ENCODE data around the gene IGFBP4.

IGFBP4 gene

DNA sequence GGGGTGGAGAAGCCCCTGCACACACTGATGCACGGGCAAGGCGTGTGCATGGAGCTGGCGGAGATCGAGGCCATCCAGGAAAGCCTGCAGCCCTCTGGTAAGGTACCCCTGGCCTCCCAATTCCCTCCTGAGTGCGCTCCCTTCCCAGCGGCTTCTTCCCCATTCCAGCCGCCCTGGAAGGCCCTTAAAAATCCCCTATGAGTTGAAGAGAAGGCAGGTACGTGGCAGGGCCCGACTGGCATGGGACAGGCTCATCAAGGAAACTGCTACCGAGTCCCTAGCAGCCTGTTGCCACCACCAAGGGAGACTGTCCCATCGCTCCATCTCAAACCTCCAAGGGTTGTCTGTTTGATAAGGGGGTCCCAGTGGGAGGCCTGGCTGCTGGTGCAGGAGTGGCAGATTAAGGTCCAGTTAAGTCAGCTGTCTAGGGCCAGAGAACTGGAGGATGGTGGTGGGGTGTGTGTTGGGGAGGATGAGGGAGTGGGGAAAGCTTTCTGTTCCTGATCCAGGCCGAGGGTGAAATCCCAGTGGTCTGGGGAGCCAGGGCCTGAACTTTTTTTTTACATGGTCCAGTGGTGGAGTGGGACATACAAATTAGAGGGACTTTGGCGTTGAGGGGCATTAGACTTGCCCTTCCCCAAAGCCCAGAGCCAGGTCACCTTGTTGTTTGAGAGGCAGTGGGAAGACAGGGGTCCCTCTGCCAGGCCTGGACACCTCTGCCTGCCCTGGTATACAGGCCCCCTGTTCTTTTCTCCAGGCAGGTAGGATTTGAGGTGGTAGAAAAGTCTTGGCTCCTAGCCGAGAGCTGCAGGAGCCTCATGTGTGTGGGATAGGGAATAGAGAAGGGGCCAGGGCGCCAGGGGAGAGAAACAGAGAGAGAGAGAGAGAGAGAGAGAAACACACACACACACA is 994 bp downstream of the IGFBP4 start:
- Mint-ChIP-seq H3K27ac (peak overlapping the region; percentile 68), H3K27me3 (peaks cover 3% of the 10 kb centered on the region), H3K36me3 (no peaks in the 10 kb centered on the region), H3K4me1 (ENCODE audit: low read depth) (peaks cover 33% of the 10 kb centered on the region), H3K4me3 (peak overlapping the region; percentile 74), H3K9me3 (ENCODE audit: low read depth) (no peaks in the 10 kb centered on the region)

DNA sequence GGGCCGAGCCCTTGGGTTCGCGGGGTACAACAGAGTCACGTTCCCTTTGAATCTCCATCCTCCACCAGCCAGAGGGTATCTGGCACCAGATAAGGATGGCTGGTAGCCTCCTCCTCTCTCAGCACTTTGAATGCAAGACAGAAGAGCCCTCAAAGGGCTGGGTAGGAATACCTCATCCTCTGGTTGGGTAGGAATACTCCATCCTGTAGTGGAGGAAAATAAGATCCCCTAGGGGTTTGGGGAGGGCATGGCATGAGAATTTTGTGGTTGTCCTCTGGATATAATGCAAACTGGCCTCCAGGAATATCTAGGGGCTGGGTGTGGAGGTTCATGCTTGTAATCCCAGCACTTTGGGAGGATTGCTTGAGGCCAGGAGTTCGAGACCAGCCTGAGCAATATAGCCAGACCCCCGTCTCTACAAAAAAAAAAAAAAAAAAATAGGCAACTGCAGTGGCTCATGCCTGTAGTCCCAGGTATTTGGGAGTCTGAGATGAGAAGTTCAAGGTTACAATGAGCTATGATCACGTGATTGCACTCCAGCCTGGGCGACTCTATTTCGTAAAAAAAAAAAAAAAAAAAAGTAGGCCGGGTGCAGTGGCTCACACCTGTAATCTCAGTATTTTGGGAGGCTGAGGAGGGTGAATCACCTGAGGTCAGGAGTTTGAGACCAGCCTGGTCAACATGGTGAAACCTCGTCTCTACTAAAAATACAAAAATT is 2.7 kb downstream of the IGFBP4 start:
- Mint-ChIP-seq H3K9me3 (ENCODE audit: low read depth) (no peaks in the 10 kb centered on the region), H3K4me3 (no peak overlapping the region), H3K36me3 (no peaks in the 10 kb centered on the region), H3K4me1 (ENCODE audit: low read depth) (peaks cover 33% of the 10 kb centered on the region), H3K27ac (no peak overlapping the region), H3K27me3 (peaks cover 3% of the 10 kb centered on the region)

DNA sequence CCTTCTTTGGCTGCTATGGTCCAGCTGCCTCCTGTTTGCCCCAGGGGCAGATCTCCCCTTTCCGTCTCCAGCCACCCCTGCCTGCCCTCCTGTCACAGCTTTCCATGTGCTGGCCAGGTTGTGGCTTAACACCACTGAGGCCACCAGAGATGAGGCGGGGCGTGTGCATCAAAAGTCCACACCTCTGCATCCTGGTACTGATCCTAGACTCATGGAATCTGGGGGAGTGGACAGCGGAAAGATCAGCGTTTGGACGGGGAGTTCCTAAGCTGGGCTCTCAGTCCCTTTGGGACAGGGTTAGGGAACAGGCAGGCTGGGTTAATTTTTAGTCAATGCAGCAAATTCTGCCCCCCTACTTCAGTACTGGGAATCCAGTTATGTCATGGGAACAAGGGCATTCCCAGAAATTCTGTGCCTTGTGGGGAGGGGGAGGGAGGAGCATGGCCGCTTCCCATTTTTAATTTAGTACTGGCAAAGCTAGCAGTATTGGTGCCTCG is 3.9 kb downstream of the IGFBP4 start:
- H3K27ac Mint-ChIP-seq = no peak overlapping the region
- H3K4me3 Mint-ChIP-seq = no peak overlapping the region
- H3K27me3 Mint-ChIP-seq = peaks cover 3% of the 10 kb centered on the region
- H3K4me1 Mint-ChIP-seq (ENCODE audit: low read depth) = peaks cover 34% of the 10 kb centered on the region
- H3K36me3 Mint-ChIP-seq = no peaks in the 10 kb centered on the region
- H3K9me3 Mint-ChIP-seq (ENCODE audit: low read depth) = no peaks in the 10 kb centered on the region

DNA sequence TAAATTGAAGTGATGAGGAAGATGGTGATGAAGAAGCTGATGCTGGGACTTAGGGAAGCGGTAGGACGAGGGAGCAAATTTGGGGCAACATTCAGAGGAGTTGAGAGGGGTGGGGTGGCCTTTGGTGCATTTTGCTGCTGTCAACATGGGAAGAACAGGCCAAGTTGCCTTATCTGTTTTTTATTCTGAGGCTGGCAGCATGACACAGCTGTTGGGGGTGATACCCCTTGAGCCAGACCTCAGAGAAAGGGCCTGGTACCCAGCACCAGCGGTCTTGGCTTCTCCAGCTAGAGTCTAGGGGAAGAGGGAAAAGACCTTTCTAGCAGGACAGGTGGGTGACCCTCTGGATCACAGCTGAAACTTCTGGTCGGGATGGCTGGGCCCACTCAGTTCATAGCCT is 4.6 kb downstream of the IGFBP4 start:
- Mint-ChIP-seq H3K36me3 (no peaks in the 10 kb centered on the region), H3K27ac (peak overlapping the region; percentile 61), H3K4me3 (no peak overlapping the region), H3K27me3 (peaks cover 3% of the 10 kb centered on the region), H3K4me1 (ENCODE audit: low read depth) (peaks cover 34% of the 10 kb centered on the region), H3K9me3 (ENCODE audit: low read depth) (no peaks in the 10 kb centered on the region)

DNA sequence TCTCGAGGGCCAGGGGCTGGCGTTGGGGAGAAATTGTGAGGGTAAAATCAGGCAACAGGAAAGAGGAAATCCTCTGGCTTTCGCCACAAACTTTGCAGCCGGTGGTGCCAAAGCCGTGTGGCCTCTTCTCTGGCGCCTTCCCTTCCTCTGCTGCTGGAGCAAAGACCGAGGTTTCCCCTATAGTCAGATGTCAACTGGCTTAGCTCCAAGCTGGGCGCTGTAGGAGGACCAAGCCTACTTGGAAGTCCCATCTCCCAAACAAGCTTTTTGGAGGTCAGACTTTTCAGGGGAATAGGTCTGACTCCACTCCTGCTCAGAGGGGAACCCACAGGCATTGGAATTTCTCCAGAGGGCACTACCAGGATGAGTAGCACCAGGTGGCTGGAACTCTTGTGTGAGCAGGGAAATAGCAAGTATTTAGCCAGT is 5.0 kb downstream of the IGFBP4 start:
- Mint-ChIP-seq H3K9me3 (ENCODE audit: low read depth) (no peaks in the 10 kb centered on the region), H3K4me1 (ENCODE audit: low read depth) (peaks cover 34% of the 10 kb centered on the region), H3K36me3 (no peaks in the 10 kb centered on the region), H3K4me3 (no peak overlapping the region), H3K27ac (no peak overlapping the region), H3K27me3 (peaks cover 3% of the 10 kb centered on the region)

DNA sequence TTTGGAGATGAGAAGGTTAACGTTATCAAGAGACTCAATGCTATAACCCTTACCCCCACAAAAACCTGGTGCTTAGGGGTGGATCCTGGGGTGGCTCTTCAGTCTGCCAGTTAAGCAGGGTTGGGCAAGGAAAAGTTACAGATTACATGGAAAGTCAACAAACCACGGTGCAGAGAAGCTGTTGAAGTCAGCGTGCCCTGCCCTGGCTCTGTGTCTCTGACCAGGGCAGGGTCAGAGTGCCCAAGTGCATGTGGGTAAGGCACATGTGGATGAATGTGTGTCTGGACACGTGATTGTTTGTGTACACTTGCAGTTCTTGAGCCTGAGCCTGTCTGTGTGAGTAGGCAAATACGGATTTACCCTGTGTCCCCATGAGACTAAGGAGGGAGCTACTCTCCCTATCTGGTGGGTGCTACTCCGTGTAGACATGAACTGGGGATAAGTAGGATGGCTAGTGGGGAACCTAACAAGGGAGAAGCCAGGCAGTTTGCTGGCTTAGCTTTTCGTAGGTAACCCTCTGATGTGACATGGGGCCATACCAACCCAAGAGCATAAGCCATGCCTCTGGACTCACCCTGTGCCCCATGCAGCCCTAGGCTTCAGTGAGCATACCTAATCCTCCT is 5.5 kb downstream of the IGFBP4 start:
- Mint-ChIP-seq H3K9me3 (ENCODE audit: low read depth) (no peaks in the 10 kb centered on the region), H3K27ac (no peak overlapping the region), H3K27me3 (peaks cover 3% of the 10 kb centered on the region), H3K36me3 (no peaks in the 10 kb centered on the region), H3K4me3 (no peak overlapping the region), H3K4me1 (ENCODE audit: low read depth) (peaks cover 34% of the 10 kb centered on the region)

DNA sequence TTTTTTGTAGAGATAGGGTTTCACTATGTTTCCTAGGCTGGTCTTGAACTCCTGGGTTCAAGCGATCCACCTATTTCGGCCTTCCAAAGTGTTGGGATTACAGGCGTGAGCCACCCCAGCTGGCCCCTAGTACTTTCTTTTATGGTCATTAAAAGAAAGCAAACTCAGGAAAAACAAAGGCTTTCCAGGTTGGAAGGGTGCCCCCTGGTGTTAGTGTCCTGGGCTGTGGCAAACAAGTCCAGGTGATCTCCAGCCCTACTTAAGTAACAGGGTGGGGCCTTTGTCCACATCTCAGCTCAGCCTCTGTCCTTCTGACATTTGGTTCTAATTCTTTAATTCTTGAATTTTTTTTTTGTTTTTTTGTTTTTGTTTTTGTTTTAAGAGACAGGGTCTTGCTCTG is 6.9 kb downstream of the IGFBP4 start:
- Mint-ChIP-seq H3K4me1 (ENCODE audit: low read depth) (peaks cover 21% of the 10 kb centered on the region), H3K36me3 (no peaks in the 10 kb centered on the region), H3K27ac (no peak overlapping the region), H3K27me3 (peaks cover 3% of the 10 kb centered on the region), H3K4me3 (no peak overlapping the region), H3K9me3 (ENCODE audit: low read depth) (no peaks in the 10 kb centered on the region)

DNA sequence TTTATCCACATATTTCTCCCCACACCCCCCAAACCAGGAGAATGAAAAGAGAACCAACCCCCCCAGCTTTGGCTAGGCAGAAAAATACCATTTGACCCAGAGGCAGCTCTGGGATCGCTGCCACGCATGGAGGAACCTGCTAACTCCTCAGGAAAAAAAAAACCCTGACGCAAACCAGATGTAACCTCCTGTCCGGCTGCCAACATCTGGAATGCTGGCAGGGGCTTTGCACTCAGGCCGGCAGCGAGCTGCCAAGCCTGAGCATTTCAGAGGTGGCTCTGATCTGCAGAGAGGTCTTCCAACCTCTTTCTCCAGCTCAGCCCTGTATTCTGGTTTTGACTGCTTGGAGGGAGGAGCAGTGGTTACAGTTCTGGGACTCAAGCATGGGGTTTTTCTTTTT is 8.2 kb downstream of the IGFBP4 start:
- H3K4me3 Mint-ChIP-seq = no peak overlapping the region
- H3K27me3 Mint-ChIP-seq = peaks cover 3% of the 10 kb centered on the region
- H3K36me3 Mint-ChIP-seq = no peaks in the 10 kb centered on the region
- H3K4me1 Mint-ChIP-seq (ENCODE audit: low read depth) = peaks cover 17% of the 10 kb centered on the region
- H3K9me3 Mint-ChIP-seq (ENCODE audit: low read depth) = no peaks in the 10 kb centered on the region
- H3K27ac Mint-ChIP-seq = no peak overlapping the region

DNA sequence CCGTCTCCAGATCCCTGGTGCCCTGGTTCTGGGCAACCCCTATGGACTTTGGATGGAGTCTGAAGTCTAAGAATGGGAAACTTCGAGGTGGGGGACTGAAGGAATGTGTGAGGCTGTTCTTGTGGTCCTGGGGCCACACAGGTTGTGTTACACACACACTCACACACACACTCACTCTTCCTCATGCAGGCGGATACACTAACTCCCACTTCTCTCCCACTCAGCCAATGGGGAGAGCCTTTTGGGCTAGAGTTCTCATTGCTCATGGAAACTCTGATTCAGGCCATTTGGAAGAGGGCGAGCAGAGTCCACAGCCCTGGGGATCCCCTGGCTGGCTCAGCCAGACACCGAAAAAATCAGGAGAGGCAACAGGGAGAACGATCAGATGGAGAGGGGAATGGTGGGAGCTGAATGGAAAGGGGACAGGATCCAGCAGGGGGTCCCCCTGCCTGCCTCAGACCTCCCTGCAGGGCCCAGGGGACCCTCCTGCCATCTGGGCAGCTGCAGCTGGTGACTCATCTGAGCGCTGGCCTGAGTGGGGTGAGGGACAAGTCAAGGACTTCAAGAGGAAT is 9.1 kb downstream of the IGFBP4 start:
- Mint-ChIP-seq H3K4me1 (ENCODE audit: low read depth) (peaks cover 17% of the 10 kb centered on the region), H3K36me3 (no peaks in the 10 kb centered on the region), H3K9me3 (ENCODE audit: low read depth) (no peaks in the 10 kb centered on the region), H3K27ac (no peak overlapping the region), H3K27me3 (peaks cover 3% of the 10 kb centered on the region), H3K4me3 (no peak overlapping the region)

DNA sequence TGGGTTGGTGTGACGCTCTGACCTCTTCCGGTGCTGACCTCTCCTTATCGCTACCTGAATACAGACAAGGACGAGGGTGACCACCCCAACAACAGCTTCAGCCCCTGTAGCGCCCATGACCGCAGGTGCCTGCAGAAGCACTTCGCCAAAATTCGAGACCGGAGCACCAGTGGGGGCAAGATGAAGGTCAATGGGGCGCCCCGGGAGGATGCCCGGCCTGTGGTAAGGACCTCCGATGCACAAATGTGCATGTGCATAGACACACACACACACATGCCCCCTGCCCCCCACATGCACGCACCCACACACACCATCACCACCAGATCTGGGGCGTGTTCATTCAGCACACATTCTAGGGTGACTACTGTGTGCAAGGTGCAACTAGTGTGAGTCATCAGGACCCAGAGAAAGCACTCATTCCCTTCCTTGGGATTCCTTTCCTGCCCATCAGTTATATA is 9.7 kb downstream of the IGFBP4 start:
- H3K9me3 Mint-ChIP-seq (ENCODE audit: low read depth) = no peaks in the 10 kb centered on the region
- no peak overlapping the region for H3K4me3 Mint-ChIP-seq
- peaks cover 11% of the 10 kb centered on the region for H3K4me1 Mint-ChIP-seq (ENCODE audit: low read depth)
- no peaks in the 10 kb centered on the region for H3K36me3 Mint-ChIP-seq
- no peak overlapping the region for H3K27ac Mint-ChIP-seq
- H3K27me3 Mint-ChIP-seq = no peaks in the 10 kb centered on the region

DNA sequence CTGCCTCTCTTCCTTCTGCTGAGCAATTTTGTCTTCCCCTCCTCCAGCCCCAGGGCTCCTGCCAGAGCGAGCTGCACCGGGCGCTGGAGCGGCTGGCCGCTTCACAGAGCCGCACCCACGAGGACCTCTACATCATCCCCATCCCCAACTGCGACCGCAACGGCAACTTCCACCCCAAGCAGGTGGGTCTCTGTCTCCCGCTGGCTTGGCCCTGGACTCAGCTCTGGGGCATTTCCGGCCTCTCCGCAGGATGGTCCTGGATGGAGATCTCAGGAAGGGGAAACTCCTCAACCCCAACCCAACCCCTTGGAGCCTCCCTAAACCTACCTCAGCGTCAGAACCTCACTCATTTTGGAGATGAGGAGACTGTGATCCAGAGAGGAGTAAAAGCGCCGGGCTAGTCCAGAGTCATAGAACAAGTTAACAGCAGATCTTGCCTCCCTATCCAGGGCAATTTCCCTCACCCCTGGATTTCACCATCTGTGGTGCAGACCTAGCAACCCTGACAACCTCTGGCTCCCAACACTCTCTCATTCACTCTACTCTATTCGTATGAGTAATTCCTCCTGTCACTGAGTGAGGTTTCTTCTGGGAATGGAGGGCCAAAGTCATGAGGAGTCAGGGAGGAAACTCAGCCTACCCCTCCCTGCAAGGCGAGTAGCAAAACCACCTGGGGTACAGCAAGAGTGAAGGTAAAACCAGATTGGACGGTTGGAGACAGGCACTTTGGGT is 10.8 kb downstream of the IGFBP4 start:
- no peaks in the 10 kb centered on the region for H3K9me3 Mint-ChIP-seq (ENCODE audit: low read depth)
- peaks cover 3% of the 10 kb centered on the region for H3K4me1 Mint-ChIP-seq (ENCODE audit: low read depth)
- no peak overlapping the region for H3K4me3 Mint-ChIP-seq
- H3K36me3 Mint-ChIP-seq = no peaks in the 10 kb centered on the region
- H3K27ac Mint-ChIP-seq = no peak overlapping the region
- H3K27me3 Mint-ChIP-seq = no peaks in the 10 kb centered on the region

DNA sequence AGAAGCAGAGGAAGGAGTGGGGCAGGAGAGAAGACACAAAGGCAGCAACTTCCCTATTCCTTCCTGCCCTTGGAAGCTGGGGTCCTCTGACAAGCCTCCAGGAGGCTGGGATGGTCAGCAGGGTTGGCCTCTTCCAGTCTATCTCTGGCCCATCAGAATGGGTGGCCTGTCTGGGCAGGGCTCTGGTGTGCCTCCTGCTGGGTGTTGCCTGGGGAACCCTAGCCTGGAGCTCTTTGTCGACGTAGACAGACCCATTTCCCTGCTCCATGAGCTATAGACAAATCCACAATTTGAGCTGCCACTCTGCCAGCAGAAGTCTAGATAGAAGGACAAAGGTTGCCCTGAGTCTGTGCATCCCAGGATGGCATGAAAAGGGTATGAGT is 11.4 kb downstream of the IGFBP4 start:
- H3K9me3 Mint-ChIP-seq (ENCODE audit: low read depth) = no peaks in the 10 kb centered on the region
- H3K27ac Mint-ChIP-seq = no peak overlapping the region
- peaks cover 3% of the 10 kb centered on the region for H3K4me1 Mint-ChIP-seq (ENCODE audit: low read depth)
- H3K36me3 Mint-ChIP-seq = no peaks in the 10 kb centered on the region
- no peak overlapping the region for H3K4me3 Mint-ChIP-seq
- H3K27me3 Mint-ChIP-seq = no peaks in the 10 kb centered on the region

DNA sequence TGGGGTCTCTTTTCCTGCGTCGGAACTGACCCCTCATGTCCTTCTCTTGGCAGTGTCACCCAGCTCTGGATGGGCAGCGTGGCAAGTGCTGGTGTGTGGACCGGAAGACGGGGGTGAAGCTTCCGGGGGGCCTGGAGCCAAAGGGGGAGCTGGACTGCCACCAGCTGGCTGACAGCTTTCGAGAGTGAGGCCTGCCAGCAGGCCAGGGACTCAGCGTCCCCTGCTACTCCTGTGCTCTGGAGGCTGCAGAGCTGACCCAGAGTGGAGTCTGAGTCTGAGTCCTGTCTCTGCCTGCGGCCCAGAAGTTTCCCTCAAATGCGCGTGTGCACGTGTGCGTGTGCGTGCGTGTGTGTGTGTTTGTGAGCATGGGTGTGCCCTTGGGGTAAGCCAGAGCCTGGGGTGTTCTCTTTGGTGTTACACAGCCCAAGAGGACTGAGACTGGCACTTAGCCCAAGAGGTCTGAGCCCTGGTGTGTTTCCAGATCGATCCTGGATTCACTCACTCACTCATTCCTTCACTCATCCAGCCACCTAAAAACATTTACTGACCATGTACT is 13.2 kb downstream of the IGFBP4 start:
- H3K27ac Mint-ChIP-seq = no peak overlapping the region
- no peaks in the 10 kb centered on the region for H3K9me3 Mint-ChIP-seq (ENCODE audit: low read depth)
- H3K36me3 Mint-ChIP-seq = no peaks in the 10 kb centered on the region
- peaks cover 3% of the 10 kb centered on the region for H3K4me1 Mint-ChIP-seq (ENCODE audit: low read depth)
- no peaks in the 10 kb centered on the region for H3K27me3 Mint-ChIP-seq
- H3K4me3 Mint-ChIP-seq = no peak overlapping the region

DNA sequence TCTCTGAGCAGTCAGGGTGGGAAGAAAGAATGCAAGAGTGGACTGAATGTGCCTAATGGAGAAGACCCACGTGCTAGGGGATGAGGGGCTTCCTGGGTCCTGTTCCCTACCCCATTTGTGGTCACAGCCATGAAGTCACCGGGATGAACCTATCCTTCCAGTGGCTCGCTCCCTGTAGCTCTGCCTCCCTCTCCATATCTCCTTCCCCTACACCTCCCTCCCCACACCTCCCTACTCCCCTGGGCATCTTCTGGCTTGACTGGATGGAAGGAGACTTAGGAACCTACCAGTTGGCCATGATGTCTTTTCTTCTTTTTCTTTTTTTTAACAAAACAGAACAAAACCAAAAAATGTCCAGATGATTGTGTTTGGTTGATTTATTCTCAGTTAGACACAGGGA is 14.1 kb downstream of the IGFBP4 start:
- no peaks in the 10 kb centered on the region for H3K9me3 Mint-ChIP-seq (ENCODE audit: low read depth)
- H3K36me3 Mint-ChIP-seq = no peaks in the 10 kb centered on the region
- H3K27me3 Mint-ChIP-seq = no peaks in the 10 kb centered on the region
- H3K4me1 Mint-ChIP-seq (ENCODE audit: low read depth) = peaks cover under 1% of the 10 kb centered on the region
- no peak overlapping the region for H3K4me3 Mint-ChIP-seq
- no peak overlapping the region for H3K27ac Mint-ChIP-seq

Measured in activated naive CD8-positive, alpha-beta T cell (primary cell).